Measurements from ENCODE around the gene PDE6A. TPM values are rescaled to one million over a fixed set of nuclear protein-coding genes. Genes with fewer than 3 reads are reported as not detected.
"Not testable (repeated sequence)": the region's sequence is repeated elsewhere in the genome, so short reads cannot be mapped to it uniquely, and the experiment has no call there.

PDE6A gene
- polyA plus RNA-seq, 2 of the 4 experiments (the other 2 are of a cell fraction) = 0.28 to 0.35 TPM

DNA sequence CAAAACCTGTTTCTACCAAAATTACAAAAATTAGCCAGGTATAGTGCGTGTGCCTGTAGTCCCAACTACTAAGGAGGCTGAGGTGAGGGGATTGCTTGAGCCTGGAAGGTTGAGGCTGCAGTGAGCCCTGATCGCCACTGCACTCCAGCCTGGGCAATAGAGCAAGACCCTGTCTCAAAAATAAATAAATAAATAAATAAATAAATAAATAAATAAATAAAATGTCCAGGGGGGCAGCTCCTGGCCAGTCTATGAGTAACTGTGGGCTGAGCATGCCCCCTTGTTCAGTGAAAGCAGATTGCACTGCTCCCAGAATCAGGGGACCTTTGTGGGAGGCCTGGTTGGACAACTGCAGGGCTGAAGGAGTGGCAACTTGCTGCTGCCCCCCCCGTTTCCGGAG is 62.7 kb downstream of the PDE6A start:
- ChIA-PET CTCF (interaction anchor here (0.6 to 1.8 kb wide), 2 partner anchors 80 to 81 kb away, joined by 5 to 6 read pairs; no protein-coding TSS in a partner anchor), POLR2A (no interaction called here)
- no peak overlapping the region for H3K4me2 ChIP-seq
- H3K4me1 ChIP-seq = peaks cover 14% of the 10 kb centered on the region
- H3K27ac ChIP-seq = no peak overlapping the region
- 85% methylated on average over 4 of the region's 4 CpGs for whole genome bisulfite sequencing (ENCODE audit: missing lambda C conversion rate)
- DNase-seq (ENCODE audit: low read depth in 1 of 2, low spot score in 1 of 2) (no peak), FAIRE-seq (no peak), ATAC-seq (no peak)
- H3K4me3 ChIP-seq = no peak overlapping the region
- H3K9me3 ChIP-seq = no peaks in the 10 kb centered on the region
- TF ChIP-seq RNF2 (IDR thresholded peaks at IDR 0.05; ENCODE audit: borderline replicate concordance, low read depth) (no peak), NPAS2 (CRISPR knock-in tag; IDR thresholded peaks at IDR 0.05; ENCODE audit: borderline replicate concordance) (no peak), ZC3H11A (IDR thresholded peaks at IDR 0.05) (peak; percentile 34)

DNA sequence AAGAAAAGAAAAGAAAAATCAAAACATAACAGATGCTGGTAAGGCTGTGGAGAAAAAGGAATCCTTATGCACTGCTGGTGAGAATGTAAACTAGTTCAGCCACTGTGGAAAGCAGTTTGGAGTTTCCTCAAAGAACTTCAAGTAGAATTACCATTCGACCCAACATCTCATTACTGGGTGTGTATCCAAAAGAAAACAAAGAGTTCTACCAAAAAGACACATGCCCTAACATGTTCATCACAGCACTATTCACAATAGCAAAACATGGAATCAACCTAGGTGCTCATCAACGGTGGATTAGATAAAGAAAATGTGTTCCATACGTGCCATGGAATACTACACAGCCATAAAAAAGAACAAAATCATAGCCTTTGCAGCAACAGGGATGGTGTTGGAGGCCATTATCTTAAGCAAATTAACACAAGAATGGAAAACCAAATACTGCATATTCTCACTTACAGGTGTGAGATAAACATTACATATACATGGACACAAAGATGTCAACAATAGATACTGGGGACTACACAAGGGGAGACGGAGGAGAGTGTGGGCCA is 63.4 kb downstream of the PDE6A start:
- Histone ChIP-seq H3K4me3 (no peak overlapping the region), H3K4me2 (no peak overlapping the region), H3K9me3 (no peaks in the 10 kb centered on the region), H3K4me1 (peaks cover 13% of the 10 kb centered on the region), H3K27ac (no peak overlapping the region)
- FAIRE-seq (no peak), ATAC-seq (no peak), DNase-seq (ENCODE audit: low read depth in 1 of 2, low spot score in 1 of 2) (no peak)
- CTCF ChIA-PET = no interaction called here
- TF ChIP-seq, protein P1, sequence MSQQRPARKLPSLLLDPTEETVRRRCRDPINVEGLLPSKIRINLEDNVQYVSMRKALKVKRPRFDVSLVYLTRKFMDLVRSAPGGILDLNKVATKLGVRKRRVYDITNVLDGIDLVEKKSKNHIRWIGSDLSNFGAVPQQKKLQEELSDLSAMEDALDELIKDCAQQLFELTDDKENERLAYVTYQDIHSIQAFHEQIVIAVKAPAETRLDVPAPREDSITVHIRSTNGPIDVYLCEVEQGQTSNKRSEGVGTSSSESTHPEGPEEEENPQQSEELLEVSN (IDR thresholded peaks at IDR 0.05; ENCODE audit: borderline replicate concordance, low read depth) = no peak
- no peak for TF ChIP-seq ZC3H11A (IDR thresholded peaks at IDR 0.05)
- no peak for TF ChIP-seq CBX8 (IDR thresholded peaks at IDR 0.05)
- TF ChIP-seq, protein P2, sequence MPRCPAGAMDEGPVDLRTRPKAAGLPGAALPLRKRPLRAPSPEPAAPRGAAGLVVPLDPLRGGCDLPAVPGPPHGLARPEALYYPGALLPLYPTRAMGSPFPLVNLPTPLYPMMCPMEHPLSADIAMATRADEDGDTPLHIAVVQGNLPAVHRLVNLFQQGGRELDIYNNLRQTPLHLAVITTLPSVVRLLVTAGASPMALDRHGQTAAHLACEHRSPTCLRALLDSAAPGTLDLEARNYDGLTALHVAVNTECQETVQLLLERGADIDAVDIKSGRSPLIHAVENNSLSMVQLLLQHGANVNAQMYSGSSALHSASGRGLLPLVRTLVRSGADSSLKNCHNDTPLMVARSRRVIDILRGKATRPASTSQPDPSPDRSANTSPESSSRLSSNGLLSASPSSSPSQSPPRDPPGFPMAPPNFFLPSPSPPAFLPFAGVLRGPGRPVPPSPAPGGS (IDR thresholded peaks at IDR 0.05) = no peak
- 84% methylated on average over 4 of the region's 4 CpGs for whole genome bisulfite sequencing (ENCODE audit: missing lambda C conversion rate)
- POLR2A ChIA-PET = no interaction called here

DNA sequence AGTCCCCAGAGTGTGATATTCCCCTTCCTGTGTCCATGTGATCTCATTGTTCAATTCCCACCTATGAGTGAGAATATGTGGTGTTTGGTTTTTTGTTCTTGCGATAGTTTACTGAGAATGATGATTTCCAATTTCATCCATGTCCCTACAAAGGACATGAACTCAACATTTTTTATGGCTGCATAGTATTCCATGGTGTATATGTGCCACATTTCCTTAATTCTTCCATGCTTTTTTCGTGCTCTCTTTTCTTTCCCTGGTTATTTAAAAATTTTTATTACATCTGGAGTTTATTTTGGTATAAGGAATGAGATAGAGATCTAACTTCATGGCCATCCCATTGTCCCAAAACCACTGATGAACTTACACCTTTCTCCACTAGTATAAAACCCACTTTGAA is 65.0 kb downstream of the PDE6A start:
- 69% methylated on average over 2 of the region's 2 CpGs for WGBS (ENCODE audit: missing lambda C conversion rate)
- ATAC-seq; H3K4me2 ChIP-seq; H3K9me3 ChIP-seq; H3K4me3 ChIP-seq; H3K27ac ChIP-seq; DNase-seq (ENCODE audit: low read depth in 1 of 2, low spot score in 1 of 2); POLR2A ChIA-PET; FAIRE-seq: not testable (repeated sequence)
- peaks cover 13% of the 10 kb centered on the region for H3K4me1 ChIP-seq
- CTCF ChIA-PET = interaction anchor here (1.3 to 1.6 kb wide), 2 partner anchors 80 to 111 kb away, joined by 3 to 5 read pairs; no protein-coding TSS in a partner anchor

DNA sequence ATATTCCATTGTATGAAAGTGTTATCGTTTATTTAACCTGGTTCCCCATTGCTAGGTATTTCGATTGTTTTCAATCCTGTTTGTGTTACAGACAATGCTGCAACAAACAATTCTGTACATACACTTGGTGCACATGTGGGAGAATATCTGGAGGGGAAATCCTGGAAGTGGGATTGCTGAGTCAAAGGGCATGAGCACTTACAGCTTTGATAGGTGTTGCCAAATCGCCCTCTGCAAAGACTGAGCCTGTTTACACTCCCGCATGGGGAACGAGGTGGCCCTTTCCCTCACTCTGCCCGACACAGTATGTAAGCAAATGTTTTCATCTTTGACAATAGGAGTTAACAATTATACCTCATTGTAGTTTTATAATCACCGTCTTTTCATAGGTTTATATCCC is 66.2 kb downstream of the PDE6A start:
- POLR2A ChIA-PET = no interaction called here
- H3K9me3 ChIP-seq = no peaks in the 10 kb centered on the region
- CTCF ChIA-PET = interaction anchor here (0.6 to 1.6 kb wide), 5 partner anchors 9 to 113 kb away, joined by 3 to 5 read pairs (median 3); no protein-coding TSS in a partner anchor
- DNase-seq (ENCODE audit: low read depth in 1 of 2, low spot score in 1 of 2) = peak in 1 of 2 experiments; percentile 57
- peak; percentile 71 to 87; a peak in 5 of 6 replicates for ATAC-seq
- no peak overlapping the region for H3K4me3 ChIP-seq
- TF ChIP-seq CEBPB (IDR thresholded peaks at IDR 0.05) (peak in 1 of 2 experiments; percentile 72; a peak in 2 of 4 replicates), CBX8 (IDR thresholded peaks at IDR 0.05) (no peak)
- peak overlapping the region; percentile 35 to 44; a peak in 2 of 6 replicates for H3K27ac ChIP-seq
- peak overlapping the region; percentile 61 for H3K4me2 ChIP-seq
- peaks cover 13% of the 10 kb centered on the region for H3K4me1 ChIP-seq
- no peak for FAIRE-seq
- 12% methylated on average over 7 of the region's 7 CpGs for WGBS (ENCODE audit: missing lambda C conversion rate)

DNA sequence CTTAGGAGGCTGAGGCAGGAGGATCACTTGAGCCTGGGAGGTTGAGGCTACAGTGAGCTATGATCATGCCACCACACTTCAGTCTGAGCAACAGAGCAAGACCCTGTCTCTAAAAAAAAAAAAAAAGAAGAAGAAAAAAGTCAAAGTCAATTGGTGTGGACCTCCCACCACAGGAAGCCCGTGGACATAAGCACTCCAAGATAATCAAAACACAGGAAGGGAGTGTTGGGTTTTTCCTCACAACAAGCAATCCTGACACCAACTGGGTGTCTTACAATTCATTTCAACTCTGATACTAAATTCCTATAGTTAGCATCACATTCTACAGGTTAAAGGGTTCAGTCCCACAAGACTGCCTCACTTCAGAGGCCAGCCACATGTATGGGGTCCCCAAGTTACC is 70.7 kb downstream of the PDE6A start:
- 48% methylated on average over 1 of the region's 1 CpG for WGBS (ENCODE audit: missing lambda C conversion rate)
- H3K4me2 ChIP-seq = no peak overlapping the region
- H3K9me3 ChIP-seq = no peaks in the 10 kb centered on the region
- ChIA-PET POLR2A (no interaction called here), CTCF (interaction anchor here (1.0 to 1.9 kb wide), 9 partner anchors 8 to 88 kb away, joined by 3 to 6 read pairs (median 3); no protein-coding TSS in a partner anchor)
- ATAC-seq = no peak
- no peak for FAIRE-seq
- peaks cover 16% of the 10 kb centered on the region for H3K4me1 ChIP-seq
- H3K27ac ChIP-seq = no peak overlapping the region
- TF ChIP-seq ZSCAN20 (CRISPR knock-in tag; IDR thresholded peaks at IDR 0.05) = no peak
- no peak for TF ChIP-seq EHF (CRISPR knock-in tag; IDR thresholded peaks at IDR 0.05)
- TF ChIP-seq, protein P3, sequence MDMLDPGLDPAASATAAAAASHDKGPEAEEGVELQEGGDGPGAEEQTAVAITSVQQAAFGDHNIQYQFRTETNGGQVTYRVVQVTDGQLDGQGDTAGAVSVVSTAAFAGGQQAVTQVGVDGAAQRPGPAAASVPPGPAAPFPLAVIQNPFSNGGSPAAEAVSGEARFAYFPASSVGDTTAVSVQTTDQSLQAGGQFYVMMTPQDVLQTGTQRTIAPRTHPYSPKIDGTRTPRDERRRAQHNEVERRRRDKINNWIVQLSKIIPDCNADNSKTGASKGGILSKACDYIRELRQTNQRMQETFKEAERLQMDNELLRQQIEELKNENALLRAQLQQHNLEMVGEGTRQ (IDR thresholded peaks at IDR 0.05) = no peak
- TF ChIP-seq, protein P4, sequence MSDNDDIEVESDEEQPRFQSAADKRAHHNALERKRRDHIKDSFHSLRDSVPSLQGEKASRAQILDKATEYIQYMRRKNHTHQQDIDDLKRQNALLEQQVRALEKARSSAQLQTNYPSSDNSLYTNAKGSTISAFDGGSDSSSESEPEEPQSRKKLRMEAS (IDR thresholded peaks at IDR 0.05) = no peak
- no peak for TF ChIP-seq HEYL (CRISPR knock-in tag; IDR thresholded peaks at IDR 0.05)
- no peak for TF ChIP-seq FOXS1 (CRISPR knock-in tag; IDR thresholded peaks at IDR 0.05)
- no peak for TF ChIP-seq KDM1A (IDR thresholded peaks at IDR 0.05; ENCODE audit: low read depth)
- TF ChIP-seq SREBF2 (IDR thresholded peaks at IDR 0.05) = no peak
- no peak for TF ChIP-seq NFE2L2 (conservative IDR thresholded peaks at IDR 0.05; ENCODE audit: low read length)
- TF ChIP-seq POLR2A (IDR thresholded peaks at IDR 0.05; ENCODE audit: low read length) = no peak
- no peak for TF ChIP-seq SMC3 (IDR thresholded peaks at IDR 0.05)
- TF ChIP-seq, protein P5, sequence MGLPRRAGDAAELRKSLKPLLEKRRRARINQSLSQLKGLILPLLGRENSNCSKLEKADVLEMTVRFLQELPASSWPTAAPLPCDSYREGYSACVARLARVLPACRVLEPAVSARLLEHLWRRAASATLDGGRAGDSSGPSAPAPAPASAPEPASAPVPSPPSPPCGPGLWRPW (IDR thresholded peaks at IDR 0.05) = no peak
- TF ChIP-seq MAFK (IDR thresholded peaks at IDR 0.05; ENCODE audit: partially characterized antibody) = no peak
- TF ChIP-seq ZFP36 (IDR thresholded peaks at IDR 0.05; ENCODE audit: borderline replicate concordance, partially characterized antibody) = no peak
- DNase-seq (ENCODE audit: low read depth in 1 of 2, low spot score in 1 of 2) = no peak
- H3K4me3 ChIP-seq = no peak overlapping the region

Measured in A549 (cell line).